Astrocyte (in vitro differentiated cells and primary cell): ENCODE data around the gene LMNTD2. TPM values are rescaled to one million over a fixed set of nuclear protein-coding genes. Genes with fewer than 3 reads are reported as not detected.

Experiments used
- DNase-seq: peaks from one replicate; pipeline ENCODE4 v3.0.0-alpha.2; 2010; ENCODE audit warnings: low read depth
- FAIRE-seq: peaks from 2 replicates; lab custom pipeline; 2011; peaks lifted over from hg19 to GRCh38; lab: Jason Lieb, UNC
- H2AFZ ChIP-seq: 2 replicates; pipeline ENCODE4 v1.6.0; 2012; ENCODE audit warnings: low read depth, low read length, inconsistent platforms
- H3K27ac ChIP-seq: 2 replicates; pipeline ENCODE4 v1.5.1; 2011; ENCODE audit warnings: low read depth, low read length, inconsistent platforms
- H3K27me3 ChIP-seq: 2 replicates; pipeline ENCODE4 v1.6.0; 2011; ENCODE audit warnings: low read length, inconsistent platforms; ENCODE audit not compliant: insufficient read depth
- H3K36me3 ChIP-seq: 2 replicates; pipeline ENCODE4 v1.5.1; 2011; ENCODE audit warnings: low read length, inconsistent platforms; ENCODE audit not compliant: insufficient read depth
- H3K4me1 ChIP-seq: 2 replicates; pipeline ENCODE4 v1.5.1; 2011; ENCODE audit warnings: low read length, inconsistent platforms; ENCODE audit not compliant: insufficient read depth
- H3K4me2 ChIP-seq: 2 replicates; pipeline ENCODE4 v1.6.0; 2012; ENCODE audit warnings: low read length, inconsistent platforms
- H3K4me3 ChIP-seq: 2 replicates; pipeline ENCODE4 v1.5.1; 2011; ENCODE audit warnings: low read depth, mild to moderate bottlenecking, low read length, inconsistent platforms; ENCODE audit not compliant: insufficient read depth
- H3K79me2 ChIP-seq: 2 replicates; pipeline ENCODE4 v1.6.0; 2012; ENCODE audit warnings: mild to moderate bottlenecking, low read length, inconsistent platforms; ENCODE audit not compliant: insufficient read depth
- H3K9ac ChIP-seq: 2 replicates; pipeline ENCODE4 v1.6.0; 2012; ENCODE audit warnings: mild to moderate bottlenecking, low read length, inconsistent platforms
- H3K9me3 ChIP-seq: 2 replicates; pipeline ENCODE4 v1.5.1; 2012; ENCODE audit warnings: low read depth, mild to moderate bottlenecking, low read length, inconsistent platforms; ENCODE audit not compliant: insufficient read depth
- H4K20me1 ChIP-seq: 2 replicates; pipeline ENCODE4 v1.6.0; 2012; ENCODE audit warnings: low read length, inconsistent platforms; ENCODE audit not compliant: insufficient read depth
- H3K27ac Mint-ChIP-seq: one replicate; pipeline ENCODE4 v1.8.0; 2021; ENCODE audit warnings: mild to moderate bottlenecking, mixed read lengths; ENCODE audit not compliant: unreplicated experiment
- H3K27me3 Mint-ChIP-seq: one replicate; pipeline ENCODE4 v1.8.0; 2021; ENCODE audit warnings: low read depth, mixed read lengths; ENCODE audit not compliant: unreplicated experiment
- H3K36me3 Mint-ChIP-seq: one replicate; pipeline ENCODE4 v1.8.0; 2021; ENCODE audit warnings: low read depth, mixed read lengths; ENCODE audit not compliant: unreplicated experiment
- H3K4me1 Mint-ChIP-seq: one replicate; pipeline ENCODE4 v1.8.0; 2021; ENCODE audit warnings: low read depth, mixed read lengths; ENCODE audit not compliant: unreplicated experiment
- H3K4me3 Mint-ChIP-seq: one replicate; pipeline ENCODE4 v1.8.0; 2021; ENCODE audit warnings: mild to moderate bottlenecking, moderate library complexity, mixed read lengths; ENCODE audit not compliant: unreplicated experiment
- H3K9me3 Mint-ChIP-seq: one replicate; pipeline ENCODE4 v1.8.0; 2021; ENCODE audit warnings: mild to moderate bottlenecking, mixed read lengths; ENCODE audit not compliant: unreplicated experiment
- CTCF ChIP-seq: IDR thresholded peaks from 2 replicates; pipeline ENCODE4 v1.5.1; 2011; ENCODE audit warnings: low read depth, mild to moderate bottlenecking, inconsistent platforms, low read length, moderate library complexity; ENCODE audit not compliant: insufficient read depth
- EZH2 ChIP-seq: IDR thresholded peaks from 2 replicates; pipeline ENCODE4 v1.6.1; 2012; ENCODE audit warnings: mild to moderate bottlenecking, low read length, inconsistent platforms; ENCODE audit not compliant: insufficient read depth
- total RNA-seq: library from RNA; stranded (reverse); gene quantifications from 2 replicates; pipeline ENCODE4 v1.2.1, GENCODE V29; 2021

LMNTD2 gene
- total RNA-seq, 1 donor from 2014 or later, result 2.8 TPM

- H3K4me3 Mint-ChIP-seq, result no peak overlapping the region
- no peak overlapping the region for H3K27ac Mint-ChIP-seq
- Histone ChIP-seq H3K79me2 (peaks cover 44% of the 10 kb centered on the region), H3K4me1 (no peaks in the 10 kb centered on the region), H4K20me1 (peaks cover 68% of the 10 kb centered on the region), H3K27ac (no peak overlapping the region), H3K4me2 (no peak overlapping the region), H3K4me3 (no peak overlapping the region), H3K27me3 (no peaks in the 10 kb centered on the region), H3K36me3 (peaks cover 35% of the 10 kb centered on the region), H2AFZ (no peak overlapping the region), H3K9ac (no peak overlapping the region), H3K9me3 (no peaks in the 10 kb centered on the region)
- no peaks in the 10 kb centered on the region for H3K27me3 Mint-ChIP-seq
- peaks cover 23% of the 10 kb centered on the region for H3K36me3 Mint-ChIP-seq
- FAIRE-seq, result no peak
- TF ChIP-seq EZH2 (no peak), CTCF (no peak)
- no peak for DNase-seq
- H3K9me3 Mint-ChIP-seq, result no peaks in the 10 kb centered on the region
- no peaks in the 10 kb centered on the region for H3K4me1 Mint-ChIP-seq
Observed at GRCh38 chr11:597166-597725, 36.7 kb upstream of the LMNTD2 start.

DNA sequence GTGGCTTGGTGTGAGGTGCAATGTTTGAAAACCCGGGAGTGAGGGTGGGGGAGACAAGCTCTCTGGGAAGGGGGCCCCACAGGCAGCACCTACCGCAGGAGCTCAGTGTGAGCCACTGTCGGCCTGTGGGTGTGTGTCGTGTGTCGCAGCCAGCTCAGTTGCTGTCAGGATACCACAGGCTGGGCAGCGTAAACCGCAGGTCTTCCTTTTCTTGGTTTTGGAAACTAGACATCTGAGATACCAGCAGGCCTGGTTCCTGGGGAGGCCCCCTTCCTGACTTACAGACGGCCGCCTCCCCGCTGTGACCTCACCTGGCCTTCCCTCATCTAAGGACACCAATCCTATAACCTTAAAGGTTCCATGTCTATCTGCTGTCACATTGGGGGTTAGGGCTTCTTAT, 35.8 kb upstream of the LMNTD2 start:
- Mint-ChIP-seq H3K36me3 (peaks cover 23% of the 10 kb centered on the region), H3K27ac (no peak overlapping the region), H3K27me3 (no peaks in the 10 kb centered on the region), H3K9me3 (no peaks in the 10 kb centered on the region), H3K4me3 (no peak overlapping the region), H3K4me1 (no peaks in the 10 kb centered on the region)
- no peak overlapping the region for H3K4me2 ChIP-seq
- no peak overlapping the region for H3K4me3 ChIP-seq
- H4K20me1 ChIP-seq, result peaks cover 67% of the 10 kb centered on the region
- H3K9ac ChIP-seq, result no peak overlapping the region
- no peaks in the 10 kb centered on the region for H3K9me3 ChIP-seq
- FAIRE-seq (no peak), DNase-seq (no peak)
- no peak for TF ChIP-seq EZH2
- no peak for TF ChIP-seq CTCF
- no peak overlapping the region for H3K27ac ChIP-seq
- peaks cover 32% of the 10 kb centered on the region for H3K36me3 ChIP-seq
- no peak overlapping the region for H2AFZ ChIP-seq
- peaks cover 41% of the 10 kb centered on the region for H3K79me2 ChIP-seq
- no peaks in the 10 kb centered on the region for H3K27me3 ChIP-seq
- H3K4me1 ChIP-seq, result no peaks in the 10 kb centered on the region

- H4K20me1 ChIP-seq, result peaks cover 73% of the 10 kb centered on the region
- no peak for FAIRE-seq
- TF ChIP-seq CTCF, result no peak
- no peak for TF ChIP-seq EZH2
Observed at GRCh38 chr11:595400-595799, 34.9 kb upstream of the LMNTD2 start.

More at GRCh38 chr11:595400-595799, 34.9 kb upstream of the LMNTD2 start:
- Mint-ChIP-seq H3K27me3 (no peaks in the 10 kb centered on the region), H3K36me3 (peaks cover 25% of the 10 kb centered on the region), H3K4me3 (no peak overlapping the region), H3K9me3 (no peaks in the 10 kb centered on the region), H3K27ac (no peak overlapping the region), H3K4me1 (no peaks in the 10 kb centered on the region)
- no peak overlapping the region for H3K27ac ChIP-seq
- H3K9ac ChIP-seq, result no peak overlapping the region
- H3K27me3 ChIP-seq, result no peaks in the 10 kb centered on the region
- no peak overlapping the region for H2AFZ ChIP-seq
- no peaks in the 10 kb centered on the region for H3K4me1 ChIP-seq
- H3K4me2 ChIP-seq, result no peak overlapping the region
- no peaks in the 10 kb centered on the region for H3K9me3 ChIP-seq
- no peak for DNase-seq
- peaks cover 31% of the 10 kb centered on the region for H3K36me3 ChIP-seq
- peaks cover 47% of the 10 kb centered on the region for H3K79me2 ChIP-seq
- no peak overlapping the region for H3K4me3 ChIP-seq
